GM12878 (cell line): Measurements from ENCODE around the gene IGSF23. TPM values are rescaled to one million over a fixed set of nuclear protein-coding genes. Genes with fewer than 3 reads are reported as not detected.
A peak's percentile ranks its signal among the peaks of the same experiment; 100 is the strongest.

Experiments
- ATAC-seq: fragments of 200-7000 bp; cut with Tn5 transposase; 3 replicates; pipeline ENCODE4 v1.9.1; 2020; ENCODE audit warnings: mild to moderate bottlenecking, moderate library complexity
- BruUV-seq: library from RNA; stranded (reverse); fragments of 400-500 nt; replicated peaks from 2 replicates; lab custom pipeline; 2021; lab: Mats Ljungman, UMichigan
- CTCF ChIA-PET: fragments of 300-600 bp; sonication (Branson Sonifier 250); formaldehyde crosslinking; extraction: SDS; loops from one replicate; lab custom pipeline; 2021; ENCODE audit warnings: inconsistent platforms; lab: Yijun Ruan, JAX
- POLR2A ChIA-PET: fragments of 350-600 bp; formaldehyde crosslinking; extraction: SDS; loops from one replicate; lab custom pipeline; 2021; ENCODE audit warnings: inconsistent platforms; lab: Charles Lee
- RAD21 ChIA-PET: fragments of 300-600 bp; sonication (Branson Sonifier 250); formaldehyde crosslinking; loops from one replicate; lab custom pipeline; 2023; ENCODE audit warnings: antibody characterized with exemption; ENCODE audit not compliant: unreplicated experiment; lab: Charles Lee
- SMC1A ChIA-PET: fragments of 300-600 bp; sonication (Branson Sonifier 250); formaldehyde crosslinking; loops from one replicate; lab custom pipeline; 2023; ENCODE audit not compliant: unreplicated experiment, uncharacterized antibody; lab: Charles Lee
- DNase-seq: peaks from one replicate; pipeline ENCODE4 v3.0.0-alpha.2; 2011; ENCODE audit warnings: low read depth, low spot score
- FAIRE-seq: peaks from 3 replicates; lab custom pipeline; 2011; peaks lifted over from hg19 to GRCh38; lab: Jason Lieb, UNC
- H2AFZ ChIP-seq: 2 replicates; pipeline ENCODE4 v1.6.0; 2011; ENCODE audit warnings: low read depth, low read length, control low read depth; ENCODE audit not compliant: control insufficient read depth
- H3K27ac ChIP-seq: 2 replicates; pipeline ENCODE4 v1.5.1; 2011; ENCODE audit warnings: control low read depth; ENCODE audit not compliant: control insufficient read depth, insufficient read depth
- H3K27me3 ChIP-seq, 2 experiments: replicated peaks in 1 of 2; 2 replicates each; pipeline versions ENCODE4 v1.6.0 to v1.6.1; 2011; ENCODE audit warnings: low read length in 1 of 2; ENCODE audit not compliant: control insufficient read depth in 2 of 2, insufficient read depth in 2 of 2
- H3K36me3 ChIP-seq, 2 experiments: 2 replicates each; pipeline ENCODE4 v1.5.1; 2011; ENCODE audit warnings: low read length in 1 of 2; ENCODE audit not compliant: control insufficient read depth in 2 of 2, insufficient read depth in 2 of 2
- H3K4me1 ChIP-seq: 2 replicates; pipeline ENCODE4 v1.6.1; 2011; ENCODE audit warnings: mild to moderate bottlenecking, low read length, moderate library complexity, mixed read lengths; ENCODE audit not compliant: control insufficient read depth, insufficient read depth
- H3K4me2 ChIP-seq: 2 replicates; pipeline ENCODE4 v1.6.0; 2011; ENCODE audit warnings: control low read depth; ENCODE audit not compliant: control insufficient read depth, insufficient read depth
- H3K4me3 ChIP-seq: fragments of 200-600 bp; sonication (generic); 2 replicates; pipeline ENCODE4 v1.5.1; 2016
- H3K79me2 ChIP-seq: 2 replicates; pipeline ENCODE4 v1.6.0; 2011; ENCODE audit warnings: low read length; ENCODE audit not compliant: control insufficient read depth, insufficient read depth
- H3K9ac ChIP-seq: 2 replicates; pipeline ENCODE4 v1.8.0; 2011; ENCODE audit warnings: low read length, control low read depth, mixed read lengths; ENCODE audit not compliant: control insufficient read depth, insufficient read depth
- H3K9me3 ChIP-seq: replicated peaks from 3 replicates; pipeline ENCODE4 v1.5.1; 2011; ENCODE audit warnings: mild to moderate bottlenecking, low read length; ENCODE audit not compliant: control insufficient read depth, insufficient read depth
- H4K20me1 ChIP-seq: 2 replicates; pipeline ENCODE4 v1.6.0; 2011; ENCODE audit not compliant: control insufficient read depth, insufficient read depth
- CEBPB ChIP-seq, 2 experiments: fragments of 150-350 bp in 1 of 2; IDR thresholded peaks; 2 replicates each; pipeline ENCODE4 v1.6.1; 2012 to 2014; ENCODE audit warnings: low read depth in 2 of 2, low read length in 2 of 2, borderline replicate concordance in 1 of 2, inconsistent platforms in 1 of 2
- CREB1 ChIP-seq: IDR thresholded peaks from 2 replicates; pipeline ENCODE4 v1.6.1; 2012; ENCODE audit warnings: low read depth, mild to moderate bottlenecking, inconsistent platforms
- ETV6 ChIP-seq, 2 experiments: fragments of 450-650 bp in 1 of 2; IDR thresholded peaks in 1 of 2; conservative IDR thresholded peaks in 1 of 2; 2 replicates each; pipeline ENCODE4 v1.6.1; 2014; ENCODE audit warnings: antibody characterized with exemption in 1 of 2, borderline replicate concordance in 1 of 2, low read depth in 1 of 2, mild to moderate bottlenecking in 1 of 2, moderate library complexity in 1 of 2
- IKZF2 ChIP-seq, 2 experiments: fragments of 450-650 bp; IDR thresholded peaks; 2 replicates each; pipeline ENCODE4 v1.6.1; 2017; ENCODE audit warnings: mild to moderate bottlenecking in 2 of 2, moderate library complexity in 2 of 2
- KLF5 ChIP-seq: fragments of 450-650 bp; IDR thresholded peaks from 2 replicates; pipeline ENCODE4 v1.6.1; 2014; ENCODE audit warnings: mild to moderate bottlenecking; ENCODE audit not compliant: partially characterized antibody
- MYC ChIP-seq: IDR thresholded peaks from 2 replicates; pipeline ENCODE4 v1.6.1; 2011; ENCODE audit warnings: mild to moderate bottlenecking, low read length, moderate library complexity, inconsistent platforms; ENCODE audit not compliant: insufficient read depth, insufficient replicate concordance, insufficient read length, severe bottlenecking
- NFXL1 ChIP-seq: fragments of 450-650 bp; IDR thresholded peaks from 2 replicates; pipeline ENCODE4 v1.6.1; 2017; ENCODE audit warnings: antibody characterized with exemption, mild to moderate bottlenecking, borderline replicate concordance
- NR2C1 ChIP-seq: fragments of 450-650 bp; IDR thresholded peaks from 2 replicates; pipeline ENCODE4 v1.6.1; 2017; ENCODE audit warnings: antibody characterized with exemption, mild to moderate bottlenecking, moderate library complexity
- NR2F1 ChIP-seq: fragments of 450-650 bp; conservative IDR thresholded peaks from 2 replicates; pipeline ENCODE4 v1.6.1; 2017; ENCODE audit warnings: mild to moderate bottlenecking
- TAF1 ChIP-seq: IDR thresholded peaks from 2 replicates; pipeline ENCODE4 v1.6.1; 2011; ENCODE audit warnings: mild to moderate bottlenecking, low read depth, low read length, borderline replicate concordance
- WGBS: methylation state at CpG from one replicate; pipeline ENCODE4 v1.1.6; 2016; ENCODE audit warnings: low lambda C conversion rate; ENCODE audit not compliant: insufficient replicate concordance, insufficient coverage; ENCODE audit errors: missing lambda C conversion rate; 5-methylcytosine and 5-hydroxymethylcytosine counted together
- in situ Hi-C: fragments of 300-500 bp; cut with MboI; formaldehyde crosslinking; loops from 9 replicates; pipeline ENCODE4 v1.14.3; 2018; ENCODE audit warnings: mixed read lengths
- intact Hi-C: fragments of 100-400 bp; cut with micrococcal nuclease; formaldehyde crosslinking; loops from one replicate; pipeline ENCODE4 v1.14.2; 2022; ENCODE audit not compliant: unreplicated experiment
- polyA plus RNA-seq, 11 experiments: library from polyadenylated mRNA; depleted of rRNA in 4 of 11; unstranded in 6 of 11; stranded (reverse) in 5 of 11; fragments of >200 nt; fragmentation: Nextera tagmentation in 4 of 11; fragmentation: Illumina TruSeq in 1 of 11; extraction: Ambion mirVana in 4 of 11; extraction: Trizol in 1 of 11; gene quantifications; 1 replicate in 1 of 11; 2 replicates in 10 of 11; pipeline versions ENCODE4 v1.2.1 to v1.2.3, GENCODE V29; 2011 to 2016; ENCODE audit warnings: inconsistent platforms in 2 of 11, missing spikeins in 2 of 11, low read depth in 1 of 11
- total RNA-seq, 4 experiments: library from RNA; depleted of rRNA in 3 of 4; stranded (reverse); fragments of >200 nt in 3 of 4; fragmentation: Illumina TruSeq in 1 of 4; extraction: Trizol in 1 of 4; gene quantifications; 2 replicates each; pipeline versions ENCODE4 v1.2.1 to v1.2.3, GENCODE V29; 2013 to 2021
- TF ChIP-seq, protein P1 (sequence below), 3 experiments: IDR thresholded peaks in 2 of 3; conservative IDR thresholded peaks in 1 of 3; 2 replicates each; pipeline ENCODE4 v1.5.1; 2011; ENCODE audit warnings: low read depth in 3 of 3, low read length in 3 of 3, mild to moderate bottlenecking in 3 of 3, control low read depth in 2 of 3, moderate library complexity in 2 of 3, inconsistent platforms in 1 of 3, mixed read lengths in 1 of 3; ENCODE audit not compliant: control insufficient read depth in 2 of 3, insufficient read depth in 1 of 3; ENCODE audit errors: extremely low read depth in 1 of 3
- TF ChIP-seq, protein P2 (sequence below): IDR thresholded peaks from 2 replicates; pipeline ENCODE4 v1.6.1; 2011; ENCODE audit warnings: borderline replicate concordance, low read depth, mild to moderate bottlenecking, moderate library complexity, mixed read lengths, low read length; ENCODE audit not compliant: insufficient read depth; ENCODE audit errors: extremely low read length
- TF ChIP-seq, protein P3 (sequence below): fragments of 450-650 bp; IDR thresholded peaks from 2 replicates; pipeline ENCODE4 v1.6.1; 2017; ENCODE audit warnings: borderline replicate concordance

IGSF23 gene
- total and polyA plus RNA-seq, 10 of the 15 experiments (the other 5 are each of a cell fraction or from before 2014, with no cell fraction given): not detected

DNA sequence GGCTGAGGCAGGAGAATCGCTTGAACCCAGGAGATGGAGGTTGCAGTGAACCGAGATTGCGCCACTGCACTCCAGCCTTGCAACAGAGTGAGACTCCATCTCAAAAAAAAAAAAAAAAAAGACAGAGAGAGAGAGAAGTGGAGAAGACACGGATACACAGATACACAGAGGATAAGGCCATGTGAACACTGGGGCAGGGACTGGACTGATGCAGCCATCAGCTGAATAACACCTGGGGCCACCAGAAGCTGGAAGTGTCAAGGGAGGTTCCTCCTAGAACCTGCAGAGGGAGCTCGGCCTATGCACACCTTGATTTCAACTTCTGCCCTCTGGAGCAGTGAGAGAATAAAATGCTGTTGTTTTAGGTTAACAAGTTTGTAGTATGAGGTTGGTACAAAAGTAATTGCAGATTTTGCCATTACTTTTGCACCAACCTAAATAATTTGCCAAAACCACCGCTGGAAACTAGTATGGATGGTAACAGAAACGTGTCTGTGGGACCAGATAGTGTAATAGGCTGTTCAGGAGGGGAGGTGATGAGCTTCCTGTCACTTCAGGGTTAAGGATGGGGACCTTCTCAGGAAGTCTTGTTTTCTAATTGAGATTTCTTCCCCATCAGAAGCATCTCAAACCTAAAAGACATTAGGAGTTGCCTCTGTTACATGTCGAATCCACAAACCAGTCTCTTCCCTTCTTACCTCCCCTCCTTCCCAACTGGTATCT lies 36.4 kb upstream of the IGSF23 start (continued):
- TF ChIP-seq, protein P1, sequence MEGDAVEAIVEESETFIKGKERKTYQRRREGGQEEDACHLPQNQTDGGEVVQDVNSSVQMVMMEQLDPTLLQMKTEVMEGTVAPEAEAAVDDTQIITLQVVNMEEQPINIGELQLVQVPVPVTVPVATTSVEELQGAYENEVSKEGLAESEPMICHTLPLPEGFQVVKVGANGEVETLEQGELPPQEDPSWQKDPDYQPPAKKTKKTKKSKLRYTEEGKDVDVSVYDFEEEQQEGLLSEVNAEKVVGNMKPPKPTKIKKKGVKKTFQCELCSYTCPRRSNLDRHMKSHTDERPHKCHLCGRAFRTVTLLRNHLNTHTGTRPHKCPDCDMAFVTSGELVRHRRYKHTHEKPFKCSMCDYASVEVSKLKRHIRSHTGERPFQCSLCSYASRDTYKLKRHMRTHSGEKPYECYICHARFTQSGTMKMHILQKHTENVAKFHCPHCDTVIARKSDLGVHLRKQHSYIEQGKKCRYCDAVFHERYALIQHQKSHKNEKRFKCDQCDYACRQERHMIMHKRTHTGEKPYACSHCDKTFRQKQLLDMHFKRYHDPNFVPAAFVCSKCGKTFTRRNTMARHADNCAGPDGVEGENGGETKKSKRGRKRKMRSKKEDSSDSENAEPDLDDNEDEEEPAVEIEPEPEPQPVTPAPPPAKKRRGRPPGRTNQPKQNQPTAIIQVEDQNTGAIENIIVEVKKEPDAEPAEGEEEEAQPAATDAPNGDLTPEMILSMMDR (IDR thresholded peaks at IDR 0.05 in 2 of 3, conservative IDR thresholded peaks at IDR 0.05 in 1 of 3; ENCODE audit: control insufficient read depth in 2 of 3, extremely low read depth in 1 of 3, insufficient read depth in 1 of 3, low read depth in 3 of 3, low read length in 3 of 3): peak; percentile 35 to 53 (median 38); a peak in 5 of 6 replicates
- TF ChIP-seq CREB1: no peak

DNA sequence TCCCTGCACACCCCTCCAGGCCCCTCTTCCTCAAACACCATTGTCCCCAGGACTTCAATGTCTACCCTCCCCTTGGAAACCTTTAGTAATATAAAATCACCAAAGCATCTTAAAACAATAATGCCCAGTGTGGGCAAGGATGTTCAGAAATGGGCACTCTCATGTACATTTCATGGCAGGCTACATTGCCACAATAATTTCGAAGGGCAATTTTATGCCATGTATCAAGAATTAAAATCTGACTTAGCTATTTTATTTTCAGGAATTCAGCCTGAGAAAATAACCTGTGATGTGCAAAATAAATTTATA lies 35.8 kb upstream of the IGSF23 start:
- 0% methylated on average over 1 of the region's 1 CpG for WGBS
- Histone ChIP-seq H3K36me3 (no peaks in the 10 kb centered on the region), H3K4me1 (no peaks in the 10 kb centered on the region), H4K20me1 (no peaks in the 10 kb centered on the region), H3K27ac (no peak overlapping the region), H3K9ac (no peak overlapping the region), H3K4me3 (no peak overlapping the region), H3K27me3 (no peaks in the 10 kb centered on the region; a peak in 1 of 4 replicates), H2AFZ (no peak overlapping the region), H3K4me2 (no peak overlapping the region), H3K9me3 (no peaks in the 10 kb centered on the region), H3K79me2 (no peaks in the 10 kb centered on the region)
- FAIRE-seq (no peak), ATAC-seq (no peak), DNase-seq (no peak)
- ChIA-PET CTCF (interaction anchor here (1.0 to 2.4 kb wide), 10 partner anchors 12 to 205 kb away, joined by 3 to 14 read pairs (median 4); no protein-coding TSS in a partner anchor), RAD21 (interaction anchor here (0.8 to 1.0 kb wide), 3 partner anchors 77 to 193 kb away, joined by 4 to 6 read pairs (median 4); no protein-coding TSS in a partner anchor), POLR2A (no interaction called here), SMC1A (interaction anchor here (1.2 to 1.3 kb wide), 2 partner anchors 77 to 79 kb away, joined by 3 to 4 read pairs; no protein-coding TSS in a partner anchor)
- intact Hi-C loops: no loop called here
- no TSS peak for BruUV-seq
- TF ChIP-seq, protein P2, sequence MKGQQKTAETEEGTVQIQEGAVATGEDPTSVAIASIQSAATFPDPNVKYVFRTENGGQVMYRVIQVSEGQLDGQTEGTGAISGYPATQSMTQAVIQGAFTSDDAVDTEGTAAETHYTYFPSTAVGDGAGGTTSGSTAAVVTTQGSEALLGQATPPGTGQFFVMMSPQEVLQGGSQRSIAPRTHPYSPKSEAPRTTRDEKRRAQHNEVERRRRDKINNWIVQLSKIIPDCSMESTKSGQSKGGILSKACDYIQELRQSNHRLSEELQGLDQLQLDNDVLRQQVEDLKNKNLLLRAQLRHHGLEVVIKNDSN: no peak
- TF ChIP-seq NFXL1 (no peak), IKZF2 (IDR thresholded peaks at IDR 0.05) (no peak), CREB1 (no peak), KLF5 (no peak), ETV6 (conservative IDR thresholded peaks at IDR 0.05 in 1 of 2, IDR thresholded peaks at IDR 0.05 in 1 of 2; ENCODE audit: borderline replicate concordance in 1 of 2, low read depth in 1 of 2) (no peak), MYC (no peak), NR2C1 (no peak), NR2F1 (no peak), CEBPB (IDR thresholded peaks at IDR 0.05; ENCODE audit: borderline replicate concordance in 1 of 2, low read depth in 2 of 2, low read length in 2 of 2) (no peak), TAF1 (no peak)
- TF ChIP-seq, protein P3, sequence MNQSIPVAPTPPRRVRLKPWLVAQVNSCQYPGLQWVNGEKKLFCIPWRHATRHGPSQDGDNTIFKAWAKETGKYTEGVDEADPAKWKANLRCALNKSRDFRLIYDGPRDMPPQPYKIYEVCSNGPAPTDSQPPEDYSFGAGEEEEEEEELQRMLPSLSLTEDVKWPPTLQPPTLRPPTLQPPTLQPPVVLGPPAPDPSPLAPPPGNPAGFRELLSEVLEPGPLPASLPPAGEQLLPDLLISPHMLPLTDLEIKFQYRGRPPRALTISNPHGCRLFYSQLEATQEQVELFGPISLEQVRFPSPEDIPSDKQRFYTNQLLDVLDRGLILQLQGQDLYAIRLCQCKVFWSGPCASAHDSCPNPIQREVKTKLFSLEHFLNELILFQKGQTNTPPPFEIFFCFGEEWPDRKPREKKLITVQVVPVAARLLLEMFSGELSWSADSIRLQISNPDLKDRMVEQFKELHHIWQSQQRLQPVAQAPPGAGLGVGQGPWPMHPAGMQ: no peak
- in situ Hi-C loops: no loop called here
